OCI-LY1 (cell line): ENCODE results near the gene IFITM5.

Experiments
- H2AFZ ChIP-seq: fragments of 200-600 bp; sonication (generic), shearing (Covaris generic); 2 replicates; pipeline ENCODE4 v1.6.0; 2014; ENCODE audit warnings: antibody characterized with exemption, mild to moderate bottlenecking, low read length
- H3F3A ChIP-seq: fragments of 200-600 bp; sonication (generic), shearing (Covaris generic); 2 replicates; pipeline ENCODE4 v1.6.0; 2014; ENCODE audit warnings: mild to moderate bottlenecking, antibody characterized with exemption, low read length, moderate library complexity; ENCODE audit not compliant: insufficient read depth
- H3K27ac ChIP-seq: fragments of 200-600 bp; sonication (generic); 2 replicates; pipeline ENCODE4 v1.5.1; 2014; ENCODE audit warnings: low read length, mixed run types, mild to moderate bottlenecking, low read depth; ENCODE audit not compliant: poor library complexity, severe bottlenecking
- H3K27me3 ChIP-seq: fragments of 200-600 bp; sonication (generic); 2 replicates; pipeline ENCODE4 v1.6.0; 2014; ENCODE audit warnings: antibody characterized with exemption, mild to moderate bottlenecking, low read length, moderate library complexity; ENCODE audit not compliant: insufficient read depth
- H3K36me3 ChIP-seq: fragments of 200-600 bp; sonication (generic); 2 replicates; pipeline ENCODE4 v1.6.1; 2014; ENCODE audit warnings: mild to moderate bottlenecking, antibody characterized with exemption, low read length, moderate library complexity, mixed read lengths; ENCODE audit not compliant: insufficient read depth
- H3K4me1 ChIP-seq: fragments of 200-600 bp; sonication (generic); 2 replicates; pipeline ENCODE4 v1.5.1; 2014; ENCODE audit warnings: mild to moderate bottlenecking, low read length, moderate library complexity; ENCODE audit not compliant: insufficient read depth, severe bottlenecking
- H3K4me2 ChIP-seq: fragments of 200-600 bp; sonication (generic), shearing (Covaris generic); 2 replicates; pipeline ENCODE4 v1.6.1; 2014; ENCODE audit warnings: low read length
- H3K4me3 ChIP-seq: fragments of 200-600 bp; sonication (generic); 2 replicates; pipeline ENCODE4 v1.5.1; 2014; ENCODE audit warnings: low read length, low read depth, mild to moderate bottlenecking, mixed read lengths; ENCODE audit not compliant: poor library complexity, severe bottlenecking
- H3K79me2 ChIP-seq: fragments of 200-600 bp; shearing (Covaris generic); 2 replicates; pipeline ENCODE4 v1.6.1; 2016; ENCODE audit warnings: mixed run types, low read length, mixed read lengths; ENCODE audit not compliant: insufficient read depth
- H3K9ac ChIP-seq: fragments of 200-600 bp; sonication (generic), shearing (Covaris generic); 2 replicates; pipeline ENCODE4 v1.6.1; 2014; ENCODE audit warnings: mild to moderate bottlenecking, low read length, mixed read lengths
- H3K9me2 ChIP-seq: fragments of 200-600 bp; sonication (generic), shearing (Covaris generic); 2 replicates; pipeline ENCODE4 v1.6.1; 2014; ENCODE audit warnings: low read depth, mild to moderate bottlenecking, low read length, mixed read lengths
- H3K9me3 ChIP-seq: fragments of 200-600 bp; shearing (Covaris generic); 2 replicates; pipeline ENCODE4 v1.6.1; 2014; ENCODE audit warnings: low read length, mixed read lengths
- H4K20me1 ChIP-seq: fragments of 200-600 bp; sonication (generic), shearing (Covaris generic); 2 replicates; pipeline ENCODE4 v1.6.0; 2016; ENCODE audit warnings: mild to moderate bottlenecking, low read length; ENCODE audit not compliant: insufficient read depth
- EZH2 ChIP-seq: fragments of 200-600 bp; sonication (generic), shearing (Covaris generic); IDR thresholded peaks from 2 replicates; pipeline ENCODE4 v1.8.0; 2017; ENCODE audit warnings: borderline replicate concordance, mixed run types, mild to moderate bottlenecking, antibody characterized with exemption, low read length, moderate library complexity, mixed read lengths
- TF ChIP-seq, protein P1 (sequence below): fragments of 200-600 bp; sonication (generic), shearing (Covaris generic); IDR thresholded peaks from 2 replicates; pipeline ENCODE4 v1.5.1; 2017; ENCODE audit warnings: mild to moderate bottlenecking, antibody characterized with exemption, low read length, moderate library complexity, mixed read lengths

The IFITM5 gene

DNA sequence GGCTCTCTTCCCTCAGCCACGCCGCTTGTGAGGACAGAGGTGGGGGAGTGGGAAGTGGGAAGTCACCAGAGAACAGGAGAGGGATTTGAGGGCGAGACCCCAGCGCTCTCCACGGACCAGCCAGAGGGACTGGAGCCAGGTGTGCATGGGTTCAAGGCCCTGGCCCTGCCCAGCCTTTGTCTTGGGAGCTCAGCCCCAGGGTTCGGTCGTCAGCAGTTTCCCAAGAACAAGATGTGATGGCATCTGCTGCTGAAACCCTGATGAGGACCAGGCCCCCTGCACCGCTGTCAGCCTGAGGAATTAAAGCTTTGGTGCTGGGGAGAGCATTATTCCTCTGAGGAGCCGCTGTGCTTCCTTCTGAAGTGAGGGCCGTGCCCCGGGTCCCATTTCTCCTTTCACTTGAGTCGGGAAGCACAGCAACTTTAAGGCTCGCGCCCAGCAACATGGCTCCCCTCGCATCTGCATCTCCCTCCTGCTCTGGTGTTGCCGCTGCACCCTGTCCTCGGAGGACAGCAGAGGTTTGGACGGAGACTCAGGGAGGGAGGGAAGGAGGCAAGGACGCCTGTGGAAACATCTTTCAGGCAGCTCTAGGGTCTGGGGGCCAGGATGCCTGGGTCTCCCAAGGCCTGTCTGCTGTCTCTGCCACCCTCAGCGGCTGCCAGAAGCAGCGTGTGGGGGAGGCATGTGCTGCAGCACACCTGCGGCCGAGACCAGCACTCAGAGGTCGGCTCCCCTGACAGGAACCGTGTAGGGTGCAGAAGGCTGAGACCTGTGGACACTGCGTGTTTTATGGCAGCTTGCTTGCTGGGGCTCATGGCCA lies 3.8 kb downstream of the IFITM5 start:
- Histone ChIP-seq H3K27me3 (peaks cover 8% of the 10 kb centered on the region; the same call in 1 of the 2 replicates), H3K4me2 (no peak overlapping the region), H3K4me3 (no peak overlapping the region), H3K27ac (no peak overlapping the region), H3K9me3 (no peaks in the 10 kb centered on the region), H4K20me1 (no peaks in the 10 kb centered on the region), H3K36me3 (peaks cover 15% of the 10 kb centered on the region), H2AFZ (no peak overlapping the region), H3K9me2 (no peaks in the 10 kb centered on the region), H3F3A (no peaks in the 10 kb centered on the region), H3K9ac (no peak overlapping the region), H3K4me1 (peaks cover 5% of the 10 kb centered on the region), H3K79me2 (no peaks in the 10 kb centered on the region)
- TF ChIP-seq EZH2 = no peak

DNA sequence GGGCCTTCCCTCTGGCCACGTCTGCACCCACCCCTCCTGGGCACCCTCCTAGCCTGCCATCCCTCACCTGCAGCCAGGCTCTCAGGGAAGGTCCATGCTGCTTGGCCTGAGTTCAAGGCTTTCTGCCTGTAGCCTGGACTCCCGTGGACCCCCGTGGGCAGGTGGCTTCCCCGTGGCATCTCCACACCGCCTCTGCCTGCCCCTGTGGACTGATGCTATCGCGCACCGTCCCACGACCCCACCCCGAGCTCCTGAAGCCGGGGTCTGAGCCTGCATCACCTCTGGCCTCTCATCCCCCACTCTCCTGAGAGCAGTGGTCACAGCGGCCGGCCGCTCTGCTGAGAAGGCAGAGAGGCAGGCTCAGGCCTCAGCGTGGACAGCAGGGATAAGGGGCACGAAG lies 4.5 kb downstream of the IFITM5 start:
- Histone ChIP-seq H3K79me2 (no peaks in the 10 kb centered on the region), H3K36me3 (peaks cover 15% of the 10 kb centered on the region), H3K4me3 (no peak overlapping the region), H2AFZ (no peak overlapping the region), H3K4me2 (no peak overlapping the region), H3K9ac (no peak overlapping the region), H3F3A (no peaks in the 10 kb centered on the region), H3K27ac (no peak overlapping the region), H4K20me1 (no peaks in the 10 kb centered on the region), H3K27me3 (0 out of 2 replicates have a peak, but pooled peaks cover 5% of the 10 kb centered on the region), H3K9me3 (no peaks in the 10 kb centered on the region), H3K4me1 (peaks cover 12% of the 10 kb centered on the region), H3K9me2 (no peaks in the 10 kb centered on the region)
- TF ChIP-seq, protein P1, sequence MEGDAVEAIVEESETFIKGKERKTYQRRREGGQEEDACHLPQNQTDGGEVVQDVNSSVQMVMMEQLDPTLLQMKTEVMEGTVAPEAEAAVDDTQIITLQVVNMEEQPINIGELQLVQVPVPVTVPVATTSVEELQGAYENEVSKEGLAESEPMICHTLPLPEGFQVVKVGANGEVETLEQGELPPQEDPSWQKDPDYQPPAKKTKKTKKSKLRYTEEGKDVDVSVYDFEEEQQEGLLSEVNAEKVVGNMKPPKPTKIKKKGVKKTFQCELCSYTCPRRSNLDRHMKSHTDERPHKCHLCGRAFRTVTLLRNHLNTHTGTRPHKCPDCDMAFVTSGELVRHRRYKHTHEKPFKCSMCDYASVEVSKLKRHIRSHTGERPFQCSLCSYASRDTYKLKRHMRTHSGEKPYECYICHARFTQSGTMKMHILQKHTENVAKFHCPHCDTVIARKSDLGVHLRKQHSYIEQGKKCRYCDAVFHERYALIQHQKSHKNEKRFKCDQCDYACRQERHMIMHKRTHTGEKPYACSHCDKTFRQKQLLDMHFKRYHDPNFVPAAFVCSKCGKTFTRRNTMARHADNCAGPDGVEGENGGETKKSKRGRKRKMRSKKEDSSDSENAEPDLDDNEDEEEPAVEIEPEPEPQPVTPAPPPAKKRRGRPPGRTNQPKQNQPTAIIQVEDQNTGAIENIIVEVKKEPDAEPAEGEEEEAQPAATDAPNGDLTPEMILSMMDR = no peak
- TF ChIP-seq EZH2 = no peak

DNA sequence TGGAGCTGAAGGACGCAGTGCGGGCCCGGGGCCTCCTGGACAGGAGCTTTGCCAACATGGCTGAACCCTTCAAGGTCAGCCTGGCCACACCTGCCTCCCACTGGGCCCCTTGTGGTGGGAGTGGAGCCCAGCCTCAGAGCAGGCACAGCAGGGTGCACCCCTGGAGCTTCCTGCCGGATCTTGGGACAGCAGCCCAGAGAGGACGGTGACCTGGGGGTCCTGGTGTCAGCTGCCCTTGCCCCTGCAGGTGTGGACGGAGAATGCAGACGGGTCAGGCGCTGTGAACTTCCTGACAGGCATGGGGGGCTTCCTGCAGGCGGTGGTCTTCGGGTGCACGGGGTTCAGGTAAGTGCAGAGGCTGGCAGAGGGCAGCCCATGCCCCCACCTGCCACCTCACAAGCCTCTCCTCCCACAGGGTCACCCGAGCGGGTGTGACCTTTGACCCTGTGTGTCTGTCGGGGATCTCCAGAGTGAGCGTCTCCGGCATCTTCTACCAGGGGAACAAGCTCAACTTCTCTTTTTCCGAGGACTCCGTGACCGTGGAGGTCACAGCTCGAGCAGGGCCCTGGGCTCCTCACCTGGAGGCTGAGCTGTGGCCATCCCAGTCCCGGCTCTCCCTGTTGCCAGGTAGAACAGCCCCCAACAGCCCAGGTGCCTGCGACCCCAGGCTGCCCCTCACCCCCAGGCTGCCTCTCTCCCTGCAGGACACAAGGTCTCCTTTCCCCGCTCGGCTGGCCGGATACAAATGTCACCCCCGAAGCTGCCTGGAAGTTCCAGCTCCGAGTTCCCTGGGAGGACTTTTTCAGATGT lies 5.3 kb downstream of the IFITM5 start:
- Histone ChIP-seq H3K4me3 (no peak overlapping the region), H3K4me1 (peaks cover 17% of the 10 kb centered on the region), H4K20me1 (no peaks in the 10 kb centered on the region), H3K27ac (no peak overlapping the region), H3K9ac (no peak overlapping the region), H2AFZ (no peak overlapping the region), H3K27me3 (0 out of 2 replicates have a peak, but pooled peaks cover 5% of the 10 kb centered on the region), H3K4me2 (no peak overlapping the region), H3K9me2 (no peaks in the 10 kb centered on the region), H3K36me3 (peaks cover 15% of the 10 kb centered on the region), H3K9me3 (no peaks in the 10 kb centered on the region), H3F3A (no peaks in the 10 kb centered on the region), H3K79me2 (no peaks in the 10 kb centered on the region)
- no peak for TF ChIP-seq EZH2
- TF ChIP-seq, protein P1 = no peak
